GM21515 (cell line): ENCODE measurements around the gene EIF3K.

Experiments used
- ATAC-seq: cut with Tn5 transposase; IDR thresholded peaks from one replicate; pipeline ENCODE4 v1.9.1; 2021; ENCODE audit not compliant: unreplicated experiment

EIF3K gene

GRCh38 chr19:38665219-38665931, 46.4 kb downstream of the EIF3K start:
- ATAC-seq: no peak

DNA sequence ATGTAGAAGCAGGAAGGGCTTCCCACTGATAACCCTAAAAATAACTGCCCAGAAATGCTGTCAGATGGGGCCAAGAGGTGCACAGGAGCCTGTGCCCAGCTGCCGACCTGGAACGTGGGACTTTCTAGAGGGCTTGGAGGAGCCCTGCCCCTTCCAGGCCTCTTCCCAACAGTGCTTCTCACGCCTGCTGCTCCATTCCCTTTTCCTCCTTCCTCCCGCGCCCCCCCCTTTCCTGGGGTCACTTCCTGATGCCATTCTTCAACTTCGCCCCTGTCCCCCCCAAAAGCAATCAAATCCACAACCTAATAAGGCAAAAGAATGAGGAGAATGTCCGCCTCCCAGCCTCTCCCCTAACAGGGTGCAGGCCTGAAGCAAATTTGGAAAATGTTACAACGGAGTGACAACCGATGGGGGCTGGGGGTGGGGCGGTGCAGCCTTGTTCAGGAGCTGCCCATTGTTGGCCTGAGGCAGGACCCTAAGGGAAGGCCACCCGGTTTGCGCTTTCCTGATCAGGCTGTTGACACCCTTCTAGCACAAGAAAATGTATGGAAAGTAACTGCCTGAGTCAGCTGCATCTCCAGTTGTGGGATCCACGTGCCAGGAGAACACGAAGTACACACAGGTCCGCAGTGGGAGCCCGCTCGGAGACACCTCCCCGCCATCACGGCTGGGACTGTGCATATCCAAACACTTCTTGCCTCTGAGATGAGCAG, 47.1 kb downstream of the EIF3K start:
- no peak for ATAC-seq

DNA sequence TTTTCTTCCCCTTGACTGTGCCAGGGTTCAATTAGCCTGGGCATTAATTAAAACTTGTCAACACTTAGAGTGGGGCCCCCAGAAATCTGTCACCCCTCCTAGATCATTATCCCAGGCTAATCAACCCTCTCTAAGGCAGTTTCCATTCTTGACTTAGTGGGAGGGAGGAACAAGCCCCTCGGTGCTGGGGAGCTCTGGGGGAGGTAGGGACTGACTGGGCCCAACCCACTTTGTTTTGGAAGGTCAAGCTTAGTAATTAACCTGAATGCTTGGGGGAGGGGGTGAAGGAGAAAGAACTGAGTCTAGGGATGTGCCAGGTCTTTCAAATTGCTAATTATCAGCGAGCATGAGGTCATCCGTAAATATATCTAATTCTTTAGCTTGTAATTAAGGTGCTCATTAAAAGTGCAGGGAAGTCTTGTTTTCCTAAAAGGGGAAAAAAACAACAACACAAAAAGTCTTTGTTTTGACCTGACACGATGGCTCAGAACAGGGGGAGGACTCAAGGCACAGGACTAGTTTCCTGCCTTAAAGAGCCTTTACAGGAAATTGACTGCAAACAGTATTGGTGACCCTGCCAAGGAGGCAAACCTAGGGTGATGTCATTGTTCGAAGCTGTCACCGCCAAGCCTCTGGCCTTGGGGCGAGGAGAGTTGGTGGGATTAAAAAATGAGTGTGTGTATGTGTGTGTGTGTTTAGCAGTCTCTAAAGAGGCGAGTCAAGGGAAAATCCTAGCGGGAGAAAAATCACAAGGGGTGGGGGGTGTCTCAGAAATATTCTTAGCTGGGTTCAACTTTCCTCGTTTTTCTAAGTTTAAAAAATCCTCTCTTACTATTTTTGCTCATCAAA, 47.9 kb downstream of the EIF3K start:
- ATAC-seq: no peak

DNA sequence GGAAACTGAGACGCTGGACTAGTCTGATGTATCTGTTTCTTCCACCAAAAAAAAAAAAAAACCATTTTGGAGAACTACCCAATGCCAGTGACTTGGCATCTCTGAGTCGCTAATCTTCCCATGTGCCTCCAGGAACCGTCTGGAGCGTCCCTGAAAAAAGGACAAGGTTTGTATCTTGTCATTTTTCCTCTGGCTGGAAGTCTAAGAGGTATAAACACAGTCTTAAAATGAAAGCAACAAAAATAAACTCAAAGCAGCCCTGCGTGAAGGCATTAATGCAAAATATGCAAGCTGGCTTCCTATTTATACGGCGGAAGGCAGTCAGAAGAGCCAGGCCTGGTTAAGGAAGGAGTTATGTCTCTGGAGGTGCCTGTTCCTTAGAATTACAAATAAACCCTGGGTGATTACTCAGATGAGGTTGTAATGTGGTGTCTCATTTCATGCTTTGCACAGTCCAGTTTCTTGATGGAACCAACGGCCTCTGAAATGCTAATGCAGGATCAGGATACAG, 48.7 kb downstream of the EIF3K start:
- ATAC-seq: no peak

DNA sequence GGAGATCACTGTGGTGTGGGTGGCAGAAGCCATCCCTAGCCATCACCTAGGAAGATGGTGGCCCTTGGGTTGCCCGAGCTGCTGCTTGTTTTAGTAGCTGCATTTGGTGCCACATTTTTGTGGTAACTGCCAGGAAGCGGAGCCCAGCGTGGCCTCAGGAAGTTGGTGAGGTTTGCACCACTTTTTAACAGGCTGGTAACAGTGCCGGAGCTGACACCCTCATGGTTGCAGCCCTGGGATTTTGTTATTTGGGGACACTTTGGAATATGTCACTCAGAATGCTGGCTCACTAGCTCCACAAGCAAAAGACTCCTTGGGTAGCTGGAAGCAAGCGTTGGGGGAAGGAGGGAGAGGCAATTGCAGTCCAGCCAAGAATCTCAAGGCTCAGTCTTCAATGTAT, 50.6 kb downstream of the EIF3K start:
- ATAC-seq: no peak

GRCh38 chr19:38670921-38671398, 52.0 kb downstream of the EIF3K start:
- no peak for ATAC-seq

DNA sequence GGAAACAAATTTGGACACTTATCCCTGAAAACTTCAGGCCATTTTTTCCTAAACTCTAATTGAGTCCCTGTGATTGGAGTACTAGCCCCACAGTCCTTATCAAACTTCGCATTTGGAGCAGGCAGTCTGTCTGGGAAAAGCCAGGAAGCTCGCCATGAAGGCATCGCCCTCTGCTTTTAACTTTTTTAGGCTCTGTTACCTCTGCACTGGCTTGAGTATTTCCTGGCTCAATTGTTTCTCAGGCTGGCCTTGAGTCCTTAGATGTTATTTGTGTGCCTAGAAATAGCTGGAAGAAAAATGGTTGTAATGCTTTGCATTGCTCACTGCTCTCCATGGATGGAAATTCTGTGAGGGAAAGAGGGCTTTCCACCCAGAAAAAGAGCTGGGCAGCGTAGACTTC, 52.7 kb downstream of the EIF3K start:
- no peak for ATAC-seq

DNA sequence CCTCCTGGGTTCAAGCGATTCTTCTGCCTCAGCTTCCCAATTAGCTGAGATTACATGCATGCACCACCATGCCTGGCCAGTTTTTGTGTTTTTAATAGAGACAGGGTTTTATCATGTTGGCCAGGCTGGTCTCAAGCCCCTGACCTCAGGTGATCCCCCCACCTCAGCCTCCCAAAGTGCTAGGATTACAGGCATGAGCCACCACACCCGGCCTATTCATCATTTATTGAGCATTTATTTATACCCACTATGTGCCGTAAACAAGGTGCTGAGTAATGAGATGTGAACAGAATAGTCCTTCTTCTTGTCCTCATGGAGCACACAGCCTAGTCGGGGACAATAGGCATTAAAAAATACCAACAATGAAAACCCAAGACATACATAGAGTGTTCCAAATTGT, 54.0 kb downstream of the EIF3K start:
- ATAC-seq: no peak

DNA sequence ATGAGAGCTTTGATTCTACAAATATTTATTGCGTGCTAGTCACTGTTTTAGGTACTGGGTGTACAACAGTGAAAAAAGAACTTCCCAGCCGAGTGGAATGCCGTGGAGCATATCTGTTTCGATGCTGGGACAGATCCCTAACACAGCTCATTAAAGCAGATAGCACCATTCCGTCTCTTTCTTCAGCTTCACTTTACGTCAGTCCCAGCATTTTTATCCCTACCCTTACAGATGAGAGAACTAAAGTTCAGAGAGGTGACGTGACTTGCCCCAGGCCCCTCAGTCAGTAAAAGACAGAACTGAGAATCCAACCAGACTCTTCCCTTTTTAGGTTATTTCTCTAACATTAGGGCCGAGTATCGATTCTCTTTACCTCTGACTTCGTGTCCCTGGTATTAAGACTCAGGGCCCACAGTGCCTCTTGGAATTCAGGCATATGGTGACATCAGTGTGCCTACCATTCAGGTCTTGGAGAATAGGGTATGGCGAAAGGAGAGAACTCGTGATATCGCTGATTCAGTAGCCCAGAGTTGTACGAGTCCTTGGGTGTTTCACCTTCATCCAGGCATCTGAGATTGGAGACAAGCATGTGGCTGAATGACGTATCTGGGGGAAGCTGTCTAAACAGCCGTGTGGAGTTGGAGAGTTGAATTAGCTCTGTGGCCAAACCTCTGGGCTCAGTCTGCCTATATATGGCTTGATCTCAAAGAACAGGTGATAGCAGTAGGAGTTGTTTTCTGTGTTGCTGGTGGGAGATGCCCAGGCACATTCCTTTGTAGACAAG, 55.6 kb downstream of the EIF3K start:
- ATAC-seq: no peak

DNA sequence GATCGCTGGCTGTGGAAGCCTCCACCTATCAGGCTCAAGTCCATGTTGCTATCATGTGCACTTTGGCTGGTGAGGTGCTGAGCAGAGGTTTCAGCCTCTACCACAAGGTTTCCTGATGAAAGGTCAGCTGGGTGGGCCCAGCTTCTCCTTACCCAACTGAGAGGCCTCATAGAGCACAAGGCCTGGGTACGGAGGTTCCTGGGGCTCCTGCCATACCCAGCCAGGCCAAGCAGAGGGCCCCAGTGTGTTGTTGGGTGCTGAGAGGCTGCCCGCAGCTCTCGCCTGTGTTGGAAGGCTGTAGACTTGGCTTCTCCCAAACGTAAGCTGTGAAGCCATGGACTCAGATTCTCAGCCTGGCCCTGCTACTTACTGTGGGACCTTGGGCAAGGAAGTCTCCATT, 56.6 kb downstream of the EIF3K start:
- ATAC-seq: no peak

DNA sequence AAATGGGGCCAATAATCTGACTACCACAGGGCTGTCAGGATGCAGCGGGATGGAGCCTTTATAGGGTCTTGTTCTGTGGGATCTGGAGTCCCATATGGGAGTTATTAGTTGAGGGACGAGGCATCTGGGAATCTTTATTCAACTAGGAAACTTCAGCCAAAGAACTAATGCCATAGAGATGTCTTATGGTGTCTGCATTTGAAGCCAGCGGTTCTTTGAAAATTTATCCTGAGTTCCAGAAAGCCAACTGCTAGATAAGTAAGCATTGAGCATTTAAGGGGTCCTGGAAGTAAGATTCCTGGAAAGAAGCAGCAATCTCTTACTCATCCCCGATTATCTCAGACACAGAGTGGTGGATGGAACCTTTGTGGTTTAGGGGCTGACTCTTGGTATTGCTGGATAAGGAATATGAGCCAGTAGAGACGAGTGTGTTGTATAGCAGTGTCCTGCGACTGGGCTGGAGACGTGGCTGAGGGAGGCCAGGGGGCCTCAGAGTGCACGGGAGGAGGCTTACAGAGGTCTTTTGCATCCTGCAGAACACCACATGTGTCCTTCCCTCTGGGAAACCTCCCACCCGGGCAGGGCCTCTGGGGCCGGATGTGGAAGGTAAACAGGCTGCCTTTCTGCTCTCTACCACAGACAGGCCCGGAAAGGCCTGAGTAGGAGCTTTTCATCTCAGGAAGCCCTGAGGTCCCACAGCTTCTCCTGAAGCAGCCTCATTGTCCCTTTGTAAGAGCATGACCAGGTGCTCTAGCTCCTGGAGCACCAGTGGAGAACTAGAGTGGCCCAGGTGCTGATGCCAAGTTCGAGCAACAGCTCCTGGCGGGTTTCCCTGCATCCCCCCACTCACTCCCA, 57.3 kb downstream of the EIF3K start:
- no peak for ATAC-seq

DNA sequence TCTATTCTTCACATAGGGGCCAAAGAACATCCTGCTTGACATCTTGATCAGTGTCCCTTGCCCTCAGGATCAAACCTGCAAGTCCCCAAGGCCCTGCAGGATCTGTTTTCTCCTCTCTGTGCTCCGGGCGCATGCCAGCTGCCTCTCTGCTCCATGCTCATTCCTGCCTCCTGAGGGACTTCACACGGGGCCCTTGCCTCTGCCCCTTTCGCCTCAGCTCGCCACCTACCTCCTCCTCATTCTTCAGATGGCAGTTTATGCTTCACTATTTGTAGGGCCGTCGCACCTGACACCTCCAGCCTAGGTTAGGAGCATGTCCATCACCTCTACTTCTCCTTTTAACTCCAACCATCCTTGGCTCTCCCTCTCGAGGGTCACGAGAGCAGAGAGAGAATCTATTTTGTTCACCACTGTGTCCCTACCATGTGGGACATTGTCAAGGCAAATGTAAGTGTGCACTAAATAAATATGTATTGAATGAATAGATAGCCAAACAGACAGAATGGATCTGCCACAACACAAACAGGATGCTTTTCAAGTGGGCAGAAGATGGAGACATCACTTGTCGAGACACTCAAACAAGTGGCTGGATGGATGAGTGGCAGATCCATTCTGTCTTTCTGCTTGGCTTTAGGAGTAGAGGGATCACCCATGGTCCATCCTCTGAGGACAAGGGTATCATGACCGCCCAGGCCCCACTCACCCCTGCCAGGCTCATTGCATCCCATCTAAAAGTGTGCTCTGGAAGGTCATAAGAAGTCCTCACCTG, 58.1 kb downstream of the EIF3K start:
- no peak for ATAC-seq

DNA sequence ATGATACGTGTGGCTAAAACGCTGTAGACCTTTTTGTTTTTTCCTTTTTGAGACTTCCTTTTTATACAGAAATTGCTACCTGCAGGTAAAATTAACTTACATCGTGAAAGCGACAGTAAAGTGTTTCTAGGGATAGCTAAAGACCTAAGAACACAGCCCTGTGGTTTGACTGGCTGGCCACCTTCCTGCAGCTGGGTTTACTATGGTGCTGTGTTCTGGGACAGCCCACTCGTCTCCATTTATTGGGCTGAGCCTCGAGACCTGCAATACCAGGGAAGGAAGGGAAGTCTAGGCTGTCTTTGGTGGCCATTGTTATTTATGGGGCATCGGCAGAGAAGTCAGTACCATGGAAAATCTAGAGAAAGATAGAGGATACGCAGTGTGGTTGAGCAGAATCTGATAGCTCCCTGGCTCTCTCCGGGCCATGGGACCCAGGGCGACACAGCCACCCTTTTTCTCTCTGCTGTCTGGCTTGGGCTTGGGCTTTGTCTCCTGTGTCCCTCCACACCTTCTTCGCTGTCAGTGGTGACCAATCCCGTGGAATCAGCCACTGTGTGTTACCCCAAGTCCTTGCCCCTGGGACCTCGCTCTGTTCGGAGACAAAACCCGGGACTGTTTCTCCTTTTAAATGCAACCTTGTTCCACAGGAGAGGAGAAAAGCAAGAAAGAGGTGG, 59.4 kb downstream of the EIF3K start:
- ATAC-seq: no peak

- ATAC-seq: no peak
Observed at GRCh38 chr19:38678891-38679494, 60.0 kb downstream of the EIF3K start.

GRCh38 chr19:38679839-38680238, 60.9 kb downstream of the EIF3K start:
- ATAC-seq: no peak

- no peak for ATAC-seq
Observed at GRCh38 chr19:38682195-38682867, 63.3 kb downstream of the EIF3K start.

GRCh38 chr19:38682872-38683392, 63.9 kb downstream of the EIF3K start:
- ATAC-seq: no peak
